GM13976 (cell line): ENCODE measurements around the gene IMMP2L.
"Not testable (repeated sequence)": the region's sequence is repeated elsewhere in the genome, so short reads cannot be mapped to it uniquely, and the experiment has no call there.

Experiments used
- DNase-seq: peaks from one replicate; pipeline ENCODE4 v3.0.0; 2012; ENCODE audit warnings: low spot score
- CTCF ChIP-seq: IDR thresholded peaks from 2 replicates; pipeline ENCODE4 v1.5.1; 2012; ENCODE audit warnings: borderline replicate concordance, mild to moderate bottlenecking; ENCODE audit not compliant: insufficient read depth; ENCODE audit errors: extremely low read depth, missing control alignments, control extremely low read depth
- in situ Hi-C: fragments of 300-500 bp; cut with MboI; formaldehyde crosslinking; loops from one replicate; pipeline ENCODE4 v1.12.0; 2022; ENCODE audit warnings: low sequenced_read_pairs, mixed read lengths, inconsistent platforms; ENCODE audit not compliant: unreplicated experiment

Gene IMMP2L

GRCh38 chr7:111077001-111077400 lies 485.3 kb downstream of the IMMP2L start:
- DNase-seq, result no peak
- no peak for TF ChIP-seq CTCF
- in situ Hi-C loops, result loop anchor here (25.0 kb wide), 3 partner anchors 410 to 660 kb away; no protein-coding TSS in a partner anchor

- no peak for TF ChIP-seq CTCF
- in situ Hi-C loops, result loop anchor here (25.0 kb wide), 3 partner anchors 411 to 661 kb away; no protein-coding TSS in a partner anchor
- no peak for DNase-seq
Observed at GRCh38 chr7:111076205-111076604, 486.1 kb downstream of the IMMP2L start.

- DNase-seq, result no peak
- no peak for TF ChIP-seq CTCF
- in situ Hi-C loops, result loop anchor here (25.0 kb wide), 3 partner anchors 412 to 662 kb away; no protein-coding TSS in a partner anchor
Observed at GRCh38 chr7:111075498-111075897, 486.8 kb downstream of the IMMP2L start.

- TF ChIP-seq CTCF, result no peak
- in situ Hi-C loops, result loop anchor here (25.0 kb wide), 3 partner anchors 413 to 663 kb away; no protein-coding TSS in a partner anchor
- DNase-seq, result no peak
Observed at GRCh38 chr7:111074748-111075146, 487.5 kb downstream of the IMMP2L start.

- TF ChIP-seq CTCF, result no peak
- in situ Hi-C loops, result no loop called here
- DNase-seq, result no peak
Observed at GRCh38 chr7:111074071-111074747, 488.1 kb downstream of the IMMP2L start.

GRCh38 chr7:111072658-111073057 lies 489.6 kb downstream of the IMMP2L start:
- DNase-seq, in situ Hi-C loops: not testable (repeated sequence)

- TF ChIP-seq CTCF, result no peak
- in situ Hi-C loops, result no loop called here
- DNase-seq, result no peak
Observed at GRCh38 chr7:111071556-111071955, 490.7 kb downstream of the IMMP2L start.
